ENCODE data around the gene ARRB1.
A peak's percentile ranks its signal among the peaks of the same experiment; 100 is the strongest.

Gene ARRB1

DNA sequence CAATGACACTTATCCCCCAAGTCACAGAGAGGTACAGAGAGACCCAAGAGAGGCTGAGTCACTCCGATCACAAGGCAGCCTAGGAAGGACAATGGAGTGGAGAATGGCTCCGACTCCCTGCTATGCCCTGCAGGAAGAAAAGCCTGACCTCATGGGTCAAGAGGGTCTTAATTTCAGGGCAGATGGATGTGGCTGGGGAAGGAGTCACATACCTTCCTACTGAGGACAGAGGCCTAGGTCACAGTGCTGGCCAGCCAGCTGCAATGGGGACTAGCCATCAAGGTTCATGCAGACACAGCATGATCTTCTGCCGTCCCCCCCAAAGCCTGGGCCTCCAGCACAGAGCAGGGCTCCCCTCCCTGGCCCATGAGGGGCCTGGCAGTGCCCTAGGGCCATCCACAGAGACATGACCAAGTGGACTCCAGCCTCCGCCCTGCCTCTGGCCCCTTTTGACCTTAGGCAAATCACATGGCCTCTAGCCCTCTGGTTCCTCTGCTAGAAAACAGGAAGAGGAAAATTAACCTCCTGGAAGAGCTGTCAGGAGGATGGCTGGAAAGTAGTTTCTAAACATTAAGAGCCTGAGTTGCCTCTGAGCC lies 1.8 kb downstream of the ARRB1 start:
- Histone ChIP-seq H3K4me1 (ENCODE audit: insufficient read depth, low read length) (peaks cover 38% of the 10 kb centered on the region), H3K27me3 (ENCODE audit: insufficient read depth, low read length) (peaks cover 21% of the 10 kb centered on the region), H3K4me3 (ENCODE audit: low read length) (0 out of 2 replicates have a peak overlapping the region, but pooled peaks have one; percentile 62), H3K9me3 (ENCODE audit: insufficient read depth, low read depth, low read length) (no peaks in the 10 kb centered on the region), H3K27ac (ENCODE audit: low read depth, low read length) (peak overlapping the region; percentile 69; the same call in 1 of the 2 replicates), H3K9ac (ENCODE audit: low read depth, low read length) (peak overlapping the region; percentile 10; the same call in 1 of the 2 replicates), H3K36me3 (ENCODE audit: insufficient read depth, low read length) (no peaks in the 10 kb centered on the region; the same call in 1 of the 2 replicates)
- WGBS = 53% methylated on average over 4 of the region's 4 CpGs

GRCh38 chr11:75347781-75348566 lies 3.5 kb downstream of the ARRB1 start:
- peaks cover 48% of the 10 kb centered on the region for H3K4me1 ChIP-seq (ENCODE audit: insufficient read depth, low read length)
- H3K9me3 ChIP-seq (ENCODE audit: insufficient read depth, low read depth, low read length) = no peaks in the 10 kb centered on the region
- H3K27me3 ChIP-seq (ENCODE audit: insufficient read depth, low read length) = peaks cover 21% of the 10 kb centered on the region
- 69% methylated on average over 8 of the region's 8 CpGs for WGBS
- no peak overlapping the region for H3K9ac ChIP-seq (ENCODE audit: low read depth, low read length)
- no peaks in the 10 kb centered on the region; the same call in 1 of the 2 replicates for H3K36me3 ChIP-seq (ENCODE audit: insufficient read depth, low read length)
- no peak overlapping the region for H3K4me3 ChIP-seq (ENCODE audit: low read length)
- no peak overlapping the region for H3K27ac ChIP-seq (ENCODE audit: low read depth, low read length)

DNA sequence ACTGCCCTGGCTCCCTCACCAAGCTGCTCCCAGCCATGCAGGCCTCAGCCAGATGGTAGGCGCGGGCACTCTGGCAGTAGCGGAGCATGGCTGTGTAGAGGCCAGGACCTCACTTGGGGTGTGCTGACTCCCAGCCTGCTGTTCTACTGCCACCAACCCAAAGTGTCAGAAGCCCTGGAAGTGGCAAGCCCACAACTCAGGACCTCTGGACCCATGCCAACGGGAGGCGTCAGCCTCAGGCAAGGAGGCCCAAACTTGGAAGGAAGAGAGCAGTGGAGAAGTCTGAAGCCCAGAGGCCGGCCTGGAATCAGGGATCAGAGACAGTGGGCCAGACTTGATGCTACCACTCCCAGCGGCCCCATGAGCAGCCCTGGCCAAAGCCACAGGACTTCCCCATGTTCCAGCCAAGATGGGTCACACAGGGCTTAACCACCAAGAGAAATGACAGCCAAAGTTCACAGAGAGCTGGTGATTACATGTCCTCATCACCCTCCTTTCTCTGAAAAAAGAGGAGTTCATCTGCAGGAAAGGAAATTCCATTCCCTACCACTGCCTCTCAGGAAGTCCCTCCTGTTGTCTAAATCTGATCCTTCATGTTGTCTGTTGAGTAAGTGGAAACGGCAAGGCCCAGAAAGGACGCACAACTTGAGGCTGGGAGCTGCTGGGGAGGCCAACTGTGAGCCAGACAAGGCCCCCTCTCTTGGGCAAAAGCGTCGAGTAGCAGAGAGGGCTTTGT lies 4.4 kb downstream of the ARRB1 start:
- H3K36me3 ChIP-seq (ENCODE audit: insufficient read depth, low read length) = no peaks in the 10 kb centered on the region; the same call in 1 of the 2 replicates
- H3K27me3 ChIP-seq (ENCODE audit: insufficient read depth, low read length) = peaks cover 16% of the 10 kb centered on the region
- H3K9me3 ChIP-seq (ENCODE audit: insufficient read depth, low read depth, low read length) = no peaks in the 10 kb centered on the region
- H3K4me1 ChIP-seq (ENCODE audit: insufficient read depth, low read length) = peaks cover 53% of the 10 kb centered on the region
- no peak overlapping the region for H3K9ac ChIP-seq (ENCODE audit: low read depth, low read length)
- H3K4me3 ChIP-seq (ENCODE audit: low read length) = no peak overlapping the region
- 89% methylated on average over 11 of the region's 11 CpGs for WGBS
- H3K27ac ChIP-seq (ENCODE audit: low read depth, low read length) = no peak overlapping the region

DNA sequence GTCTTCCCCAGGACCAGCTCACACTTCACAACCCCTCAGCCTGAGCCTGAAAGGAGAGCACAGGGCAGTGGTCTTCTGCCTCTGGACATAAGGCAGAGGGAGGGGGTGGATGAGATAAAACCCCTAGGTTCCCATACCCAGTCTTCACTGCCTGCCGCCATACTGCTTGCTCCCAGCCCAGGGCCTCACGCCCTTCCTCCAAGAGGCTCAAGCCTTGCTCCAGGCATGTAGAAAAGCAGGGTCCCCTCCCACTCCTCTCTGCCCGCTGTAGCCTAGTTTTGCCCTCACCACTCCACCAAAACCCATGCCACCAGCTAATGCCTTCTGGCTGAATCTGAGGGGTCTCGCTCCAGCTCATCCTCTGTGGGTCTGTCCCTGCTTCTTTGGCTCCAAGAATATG lies 5.2 kb downstream of the ARRB1 start:
- Histone ChIP-seq H3K27me3 (ENCODE audit: insufficient read depth, low read length) (peaks cover 10% of the 10 kb centered on the region), H3K9me3 (ENCODE audit: insufficient read depth, low read depth, low read length) (no peaks in the 10 kb centered on the region), H3K27ac (ENCODE audit: low read depth, low read length) (no peak overlapping the region), H3K4me3 (ENCODE audit: low read length) (no peak overlapping the region), H3K9ac (ENCODE audit: low read depth, low read length) (no peak overlapping the region), H3K4me1 (ENCODE audit: insufficient read depth, low read length) (peaks cover 61% of the 10 kb centered on the region), H3K36me3 (ENCODE audit: insufficient read depth, low read length) (no peaks in the 10 kb centered on the region; the same call in 1 of the 2 replicates)
- WGBS = 90% methylated on average over 4 of the region's 4 CpGs

- H3K4me1 ChIP-seq (ENCODE audit: insufficient read depth, low read length) = peaks cover 64% of the 10 kb centered on the region
- no peaks in the 10 kb centered on the region for H3K9me3 ChIP-seq (ENCODE audit: insufficient read depth, low read depth, low read length)
- H3K27me3 ChIP-seq (ENCODE audit: insufficient read depth, low read length) = peaks cover 3% of the 10 kb centered on the region; the same call in 1 of the 2 replicates
- 86% methylated on average over 8 of the region's 8 CpGs for WGBS
- no peaks in the 10 kb centered on the region; the same call in 1 of the 2 replicates for H3K36me3 ChIP-seq (ENCODE audit: insufficient read depth, low read length)
- no peak overlapping the region for H3K9ac ChIP-seq (ENCODE audit: low read depth, low read length)
- no peak overlapping the region for H3K27ac ChIP-seq (ENCODE audit: low read depth, low read length)
- no peak overlapping the region for H3K4me3 ChIP-seq (ENCODE audit: low read length)
Observed at GRCh38 chr11:75345455-75346160, 5.9 kb downstream of the ARRB1 start.

GRCh38 chr11:75344761-75345454 lies 6.6 kb downstream of the ARRB1 start:
- WGBS = 86% methylated on average over 11 of the region's 11 CpGs
- H3K27ac ChIP-seq (ENCODE audit: low read depth, low read length) = no peak overlapping the region; the same call in 1 of the 2 replicates
- no peak overlapping the region for H3K9ac ChIP-seq (ENCODE audit: low read depth, low read length)
- no peak overlapping the region for H3K4me3 ChIP-seq (ENCODE audit: low read length)
- no peaks in the 10 kb centered on the region; the same call in 1 of the 2 replicates for H3K36me3 ChIP-seq (ENCODE audit: insufficient read depth, low read length)
- no peaks in the 10 kb centered on the region for H3K9me3 ChIP-seq (ENCODE audit: insufficient read depth, low read depth, low read length)
- peaks cover 64% of the 10 kb centered on the region for H3K4me1 ChIP-seq (ENCODE audit: insufficient read depth, low read length)
- H3K27me3 ChIP-seq (ENCODE audit: insufficient read depth, low read length) = no peaks in the 10 kb centered on the region

- H3K27me3 ChIP-seq (ENCODE audit: insufficient read depth, low read length) = no peaks in the 10 kb centered on the region
- 93% methylated on average over 3 of the region's 3 CpGs for WGBS
- H3K36me3 ChIP-seq (ENCODE audit: insufficient read depth, low read length) = no peaks in the 10 kb centered on the region; the same call in 1 of the 2 replicates
- H3K9me3 ChIP-seq (ENCODE audit: insufficient read depth, low read depth, low read length) = no peaks in the 10 kb centered on the region
- H3K4me3 ChIP-seq (ENCODE audit: low read length) = no peak overlapping the region
- H3K9ac ChIP-seq (ENCODE audit: low read depth, low read length) = no peak overlapping the region
- H3K27ac ChIP-seq (ENCODE audit: low read depth, low read length) = no peak overlapping the region
- H3K4me1 ChIP-seq (ENCODE audit: insufficient read depth, low read length) = peaks cover 61% of the 10 kb centered on the region
Observed at GRCh38 chr11:75344186-75344585, 7.3 kb downstream of the ARRB1 start.

GRCh38 chr11:75342966-75343870 lies 8.2 kb downstream of the ARRB1 start:
- no peaks in the 10 kb centered on the region for H3K9me3 ChIP-seq (ENCODE audit: insufficient read depth, low read depth, low read length)
- no peaks in the 10 kb centered on the region for H3K27me3 ChIP-seq (ENCODE audit: insufficient read depth, low read length)
- H3K4me3 ChIP-seq (ENCODE audit: low read length) = no peak overlapping the region
- H3K27ac ChIP-seq (ENCODE audit: low read depth, low read length) = no peak overlapping the region
- peaks cover 56% of the 10 kb centered on the region for H3K4me1 ChIP-seq (ENCODE audit: insufficient read depth, low read length)
- H3K36me3 ChIP-seq (ENCODE audit: insufficient read depth, low read length) = no peaks in the 10 kb centered on the region; the same call in 1 of the 2 replicates
- H3K9ac ChIP-seq (ENCODE audit: low read depth, low read length) = no peak overlapping the region
- 68% methylated on average over 12 of the region's 12 CpGs for WGBS

- peaks cover 52% of the 10 kb centered on the region for H3K4me1 ChIP-seq (ENCODE audit: insufficient read depth, low read length)
- 89% methylated on average over 15 of the region's 15 CpGs for WGBS
- no peak overlapping the region for H3K9ac ChIP-seq (ENCODE audit: low read depth, low read length)
- no peaks in the 10 kb centered on the region for H3K27me3 ChIP-seq (ENCODE audit: insufficient read depth, low read length)
- no peak overlapping the region for H3K27ac ChIP-seq (ENCODE audit: low read depth, low read length)
- H3K36me3 ChIP-seq (ENCODE audit: insufficient read depth, low read length) = no peaks in the 10 kb centered on the region; the same call in 1 of the 2 replicates
- no peaks in the 10 kb centered on the region for H3K9me3 ChIP-seq (ENCODE audit: insufficient read depth, low read depth, low read length)
- no peak overlapping the region for H3K4me3 ChIP-seq (ENCODE audit: low read length)
Observed at GRCh38 chr11:75342231-75342918, 9.1 kb downstream of the ARRB1 start.

Data from HUES64 (cell line).